GM12801 (cell line): Measurements from ENCODE around the gene PLEKHA1.

ENCODE experiments used
- CTCF ChIP-seq: IDR thresholded peaks from one replicate; pipeline ENCODE4 v1.5.1; 2011; ENCODE audit warnings: control low read depth; ENCODE audit not compliant: insufficient read length; ENCODE audit errors: extremely low read depth

PLEKHA1 gene

GRCh38 chr10:122374237-122374858 is at the start of gene PLEKHA1:
TSS of gene PLEKHA1 (plus strand) at chr10:122374708. CDS start at chr10:122393201, 18,493 bp downstream.
- no peak for TF ChIP-seq CTCF

GRCh38 chr10:122325235-122325634 is 49.3 kb upstream of the PLEKHA1 start:
- TF ChIP-seq CTCF = no peak

- no peak for TF ChIP-seq CTCF
These were observed 48.1 kb upstream of the PLEKHA1 start for GRCh38 chr10:122326385-122326784.

GRCh38 chr10:122326806-122327205 is 47.7 kb upstream of the PLEKHA1 start:
- no peak for TF ChIP-seq CTCF

- TF ChIP-seq CTCF = no peak
These were observed 47.0 kb upstream of the PLEKHA1 start for GRCh38 chr10:122327237-122328206.

GRCh38 chr10:122328676-122329075 is 45.8 kb upstream of the PLEKHA1 start:
- no peak for TF ChIP-seq CTCF

- no peak for TF ChIP-seq CTCF
These were observed 45.1 kb upstream of the PLEKHA1 start for GRCh38 chr10:122329416-122329815.
